GM12872 (cell line): Measurements from ENCODE around the gene SARM1.

ENCODE experiments used
- CTCF ChIP-seq: IDR thresholded peaks from 3 replicates; pipeline ENCODE4 v1.5.1; 2011; ENCODE audit warnings: low read depth, mild to moderate bottlenecking, low read length, moderate library complexity; ENCODE audit not compliant: insufficient read depth

The SARM1 gene

GRCh38 chr17:28406473-28406814, 35.0 kb downstream of the SARM1 start:
- no peak for TF ChIP-seq CTCF

- TF ChIP-seq CTCF = no peak
Observed at GRCh38 chr17:28407130-28407973, 35.9 kb downstream of the SARM1 start.

- no peak for TF ChIP-seq CTCF
Observed at GRCh38 chr17:28407974-28408306, 36.4 kb downstream of the SARM1 start.

- TF ChIP-seq CTCF = no peak
Observed at GRCh38 chr17:28412099-28412498, 40.6 kb downstream of the SARM1 start.

- TF ChIP-seq CTCF = no peak
Observed at GRCh38 chr17:28413804-28414203, 42.3 kb downstream of the SARM1 start.

GRCh38 chr17:28415886-28416285, 44.4 kb downstream of the SARM1 start:
- no peak for TF ChIP-seq CTCF

GRCh38 chr17:28416703-28417311, 45.3 kb downstream of the SARM1 start:
- TF ChIP-seq CTCF = peak; percentile 98
